A673 (cell line): ENCODE results near the gene PPP1R11. TPM values are rescaled to one million over a fixed set of nuclear protein-coding genes. Genes with fewer than 3 reads are reported as not detected.

Experiments used
- BruUV-seq: library from RNA; stranded (reverse); fragments of 400-500 nt; replicated peaks from 2 replicates; lab custom pipeline; 2021; lab: Mats Ljungman, UMichigan
- CTCF ChIA-PET: fragments of 300-600 bp; sonication (Branson Sonifier 250); formaldehyde crosslinking; loops from one replicate; lab custom pipeline; 2022; ENCODE audit warnings: antibody characterized with exemption; lab: Charles Lee
- POLR2A ChIA-PET: fragments of 300-600 bp; sonication (Branson Sonifier 250); formaldehyde crosslinking; loops from one replicate; lab custom pipeline; 2022; ENCODE audit warnings: antibody characterized with exemption; ENCODE audit not compliant: low non-redundant PET; lab: Charles Lee
- DNase-seq: peaks from one replicate; pipeline ENCODE4 v3.0.0-alpha.2; 2015; ENCODE audit warnings: low spot score
- H3K27ac ChIP-seq: fragments of 200-600 bp; sonication (generic); 2 replicates; pipeline ENCODE4 v1.5.1; 2016; ENCODE audit warnings: mixed run types, low read depth, mild to moderate bottlenecking, mixed read lengths, antibody characterized with exemption, low read length; ENCODE audit not compliant: poor library complexity, severe bottlenecking
- H3K27me3 ChIP-seq: fragments of 200-600 bp; sonication (generic); replicated peaks from 2 replicates; pipeline ENCODE4 v1.6.1; 2017; ENCODE audit warnings: mixed run types, low read depth, mild to moderate bottlenecking, mixed read lengths, antibody characterized with exemption, low read length; ENCODE audit not compliant: insufficient read depth, poor library complexity
- H3K36me3 ChIP-seq: fragments of 200-600 bp; sonication (generic); 2 replicates; pipeline ENCODE4 v1.6.1; 2016; ENCODE audit warnings: mixed run types, mild to moderate bottlenecking, mixed read lengths, antibody characterized with exemption, low read length; ENCODE audit not compliant: insufficient read depth, poor library complexity, severe bottlenecking
- H3K4me1 ChIP-seq: fragments of 200-600 bp; sonication (generic); 2 replicates; pipeline ENCODE4 v1.6.1; 2017; ENCODE audit warnings: mixed run types, mild to moderate bottlenecking, mixed read lengths, antibody characterized with exemption, low read length; ENCODE audit not compliant: insufficient read depth, poor library complexity, severe bottlenecking
- H3K4me3 ChIP-seq: fragments of 200-600 bp; sonication (generic); 2 replicates; pipeline ENCODE4 v1.5.1; 2016; ENCODE audit warnings: low read depth, mixed run types, mild to moderate bottlenecking, mixed read lengths, low read length; ENCODE audit not compliant: poor library complexity, severe bottlenecking
- H3K9me3 ChIP-seq: fragments of 200-600 bp; sonication (generic); 2 replicates; pipeline ENCODE4 v1.6.1; 2016; ENCODE audit warnings: mixed run types, low read depth, mild to moderate bottlenecking, mixed read lengths, antibody characterized with exemption, low read length; ENCODE audit not compliant: poor library complexity, severe bottlenecking
- CTCF ChIP-seq: fragments of 300-800, 200-600 bp; sonication (generic); conservative IDR thresholded peaks from 2 replicates; pipeline ENCODE4 v1.5.1; 2017; ENCODE audit warnings: low read depth, mild to moderate bottlenecking, antibody characterized with exemption, low read length, moderate library complexity, mixed read lengths
- EZH2 ChIP-seq: fragments of 200-600 bp; sonication (generic); IDR thresholded peaks from 2 replicates; pipeline ENCODE4 v1.6.1; 2017; ENCODE audit warnings: borderline replicate concordance, low read depth, mild to moderate bottlenecking, mixed read lengths, antibody characterized with exemption, low read length; ENCODE audit not compliant: poor library complexity, severe bottlenecking
- intact Hi-C: fragments of 100-400 bp; cut with micrococcal nuclease; formaldehyde crosslinking; loops from one replicate; pipeline ENCODE4 v1.10.0; 2022; ENCODE audit not compliant: unreplicated experiment
- total RNA-seq: library from RNA; stranded (reverse); gene quantifications from 2 replicates; pipeline ENCODE4 v1.2.3, GENCODE V29; 2021

The PPP1R11 gene
- total RNA-seq, 1 experiment from 2014 or later = 46.2 TPM

DNA sequence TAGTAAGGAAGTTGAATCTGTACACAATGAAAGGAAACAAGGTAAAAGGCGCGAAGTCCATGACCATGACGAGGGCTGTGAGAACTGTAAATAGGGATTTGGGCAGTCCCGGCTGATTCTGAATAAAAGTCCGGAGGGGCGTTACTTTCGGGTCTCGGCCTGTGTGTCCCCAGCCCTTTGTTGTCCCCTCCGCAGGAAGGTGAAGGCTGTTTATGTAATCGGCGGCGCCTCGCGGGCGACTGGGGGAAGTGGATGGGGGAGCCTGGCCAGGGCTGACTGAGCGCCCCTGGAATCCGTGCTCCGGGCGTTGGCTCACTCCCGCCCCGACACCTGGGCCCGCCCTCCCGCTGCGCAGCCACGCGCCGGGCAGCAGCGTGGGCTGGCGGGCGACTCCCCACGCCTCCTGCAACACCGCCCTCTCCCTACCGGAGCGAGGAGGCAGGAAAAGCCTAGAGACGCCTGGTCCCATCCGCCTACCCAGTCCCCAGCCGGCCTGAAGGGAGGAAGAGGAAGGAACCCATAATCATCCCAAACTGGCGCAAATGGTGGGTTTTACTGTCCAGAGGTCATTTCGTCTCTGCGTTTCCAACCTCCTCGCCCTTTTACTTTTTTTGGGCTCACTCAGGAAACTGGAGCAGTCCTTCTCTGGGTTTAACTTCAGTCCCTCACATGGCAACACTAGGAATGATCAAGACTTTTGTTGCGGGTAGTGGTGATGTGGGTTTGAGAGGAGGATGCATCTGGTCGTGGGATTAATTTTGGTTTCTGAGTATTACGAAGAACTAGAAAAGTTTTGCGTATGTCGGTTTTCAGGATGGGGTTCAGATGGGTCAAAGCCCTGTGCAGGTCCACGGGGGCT is 33.8 kb downstream of the PPP1R11 start:
- ChIA-PET POLR2A (no interaction called here), CTCF (no interaction called here)
- no peaks in the 10 kb centered on the region for H3K9me3 ChIP-seq
- BruUV-seq = no TSS peak
- intact Hi-C loops = loop anchor here (5.0 to 10.0 kb wide), 2 partner anchors 34 to 294 kb away; partner anchors contain the start of gene PPP1R11
- H3K27me3 ChIP-seq = peaks cover 54% of the 10 kb centered on the region
- no peaks in the 10 kb centered on the region for H3K36me3 ChIP-seq
- no peak for DNase-seq
- H3K27ac ChIP-seq = no peak overlapping the region
- H3K4me3 ChIP-seq = peak overlapping the region; percentile 48
- H3K4me1 ChIP-seq = peaks cover 18% of the 10 kb centered on the region
- TF ChIP-seq CTCF (no peak), EZH2 (peak; percentile 67)

GRCh38 chr6:30101444-30102413 is 34.7 kb downstream of the PPP1R11 start:
- Histone ChIP-seq H3K4me1 (peaks cover 18% of the 10 kb centered on the region), H3K9me3 (no peaks in the 10 kb centered on the region), H3K27ac (peak overlapping the region; percentile 29), H3K4me3 (peak overlapping the region; percentile 48), H3K27me3 (peaks cover 51% of the 10 kb centered on the region), H3K36me3 (no peaks in the 10 kb centered on the region)
- POLR2A ChIA-PET = interaction anchor here (0.6 kb wide), 1 partner anchor 8 kb away, joined by 3 read pairs; no protein-coding TSS in a partner anchor
- no peak for TF ChIP-seq EZH2
- peak; percentile 32; the same call in 1 of the 2 replicates for TF ChIP-seq CTCF
- no TSS peak for BruUV-seq
- intact Hi-C loops = loop anchor here (5.0 to 10.0 kb wide), 2 partner anchors 34 to 293 kb away; partner anchors contain the start of gene PPP1R11
- peak; percentile 89 for DNase-seq
- CTCF ChIA-PET = interaction anchor here (1.0 kb wide), 1 partner anchor 30 kb away, joined by 8 read pairs; no protein-coding TSS in a partner anchor
